ENCODE results near the gene LPCAT1. TPM values are rescaled to one million over a fixed set of nuclear protein-coding genes. Genes with fewer than 3 reads are reported as not detected.

LPCAT1 gene
- total RNA-seq, 4 donors from 2014 or later = 7.7 to 44.8 (median 12.0) TPM

GRCh38 chr5:1510631-1511030 is 13.1 kb downstream of the LPCAT1 start:
- H3K36me3 ChIP-seq = peaks cover 0 to 43% (median 5%) of the 10 kb centered on the region in 3 donors
- H3K4me1 ChIP-seq = peaks cover 0 to 10% (median 0%) of the 10 kb centered on the region in 3 donors
- DNase-seq = no peak
- no peak overlapping the region for H3K4me3 ChIP-seq
- H3K27me3 ChIP-seq = no peaks in the 10 kb centered on the region
- TF ChIP-seq, protein P1, sequence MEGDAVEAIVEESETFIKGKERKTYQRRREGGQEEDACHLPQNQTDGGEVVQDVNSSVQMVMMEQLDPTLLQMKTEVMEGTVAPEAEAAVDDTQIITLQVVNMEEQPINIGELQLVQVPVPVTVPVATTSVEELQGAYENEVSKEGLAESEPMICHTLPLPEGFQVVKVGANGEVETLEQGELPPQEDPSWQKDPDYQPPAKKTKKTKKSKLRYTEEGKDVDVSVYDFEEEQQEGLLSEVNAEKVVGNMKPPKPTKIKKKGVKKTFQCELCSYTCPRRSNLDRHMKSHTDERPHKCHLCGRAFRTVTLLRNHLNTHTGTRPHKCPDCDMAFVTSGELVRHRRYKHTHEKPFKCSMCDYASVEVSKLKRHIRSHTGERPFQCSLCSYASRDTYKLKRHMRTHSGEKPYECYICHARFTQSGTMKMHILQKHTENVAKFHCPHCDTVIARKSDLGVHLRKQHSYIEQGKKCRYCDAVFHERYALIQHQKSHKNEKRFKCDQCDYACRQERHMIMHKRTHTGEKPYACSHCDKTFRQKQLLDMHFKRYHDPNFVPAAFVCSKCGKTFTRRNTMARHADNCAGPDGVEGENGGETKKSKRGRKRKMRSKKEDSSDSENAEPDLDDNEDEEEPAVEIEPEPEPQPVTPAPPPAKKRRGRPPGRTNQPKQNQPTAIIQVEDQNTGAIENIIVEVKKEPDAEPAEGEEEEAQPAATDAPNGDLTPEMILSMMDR (IDR thresholded peaks at IDR 0.05) = no peak
- no peak for TF ChIP-seq POLR2A (IDR thresholded peaks at IDR 0.05)
- intact Hi-C loops (cut with DNase I) = no loop called here
- H3K27ac ChIP-seq = no peak overlapping the region
- H3K9me3 ChIP-seq = no peaks in the 10 kb centered on the region
- WGBS, 2 donors = 100% methylated on average over 2 of the region's 11 CpGs; no CpG with 5 or more reads in 1 of the 2 donors

- Histone ChIP-seq H3K27ac (no peak overlapping the region), H3K4me3 (no peak overlapping the region), H3K9me3 (no peaks in the 10 kb centered on the region), H3K36me3 (peaks cover 0 to 43% (median 5%) of the 10 kb centered on the region in 3 donors), H3K27me3 (no peaks in the 10 kb centered on the region), H3K4me1 (peaks cover 0 to 10% (median 0%) of the 10 kb centered on the region in 3 donors)
- intact Hi-C loops (cut with DNase I) = no loop called here
- DNase-seq = no peak
- TF ChIP-seq, protein P1 (IDR thresholded peaks at IDR 0.05) = no peak
- TF ChIP-seq POLR2A (IDR thresholded peaks at IDR 0.05) = no peak
- 88 to 92% methylated on average over 15 of the region's 18 CpGs for WGBS, 2 donors
Observed at GRCh38 chr5:1510151-1510561, 13.6 kb downstream of the LPCAT1 start.

DNA sequence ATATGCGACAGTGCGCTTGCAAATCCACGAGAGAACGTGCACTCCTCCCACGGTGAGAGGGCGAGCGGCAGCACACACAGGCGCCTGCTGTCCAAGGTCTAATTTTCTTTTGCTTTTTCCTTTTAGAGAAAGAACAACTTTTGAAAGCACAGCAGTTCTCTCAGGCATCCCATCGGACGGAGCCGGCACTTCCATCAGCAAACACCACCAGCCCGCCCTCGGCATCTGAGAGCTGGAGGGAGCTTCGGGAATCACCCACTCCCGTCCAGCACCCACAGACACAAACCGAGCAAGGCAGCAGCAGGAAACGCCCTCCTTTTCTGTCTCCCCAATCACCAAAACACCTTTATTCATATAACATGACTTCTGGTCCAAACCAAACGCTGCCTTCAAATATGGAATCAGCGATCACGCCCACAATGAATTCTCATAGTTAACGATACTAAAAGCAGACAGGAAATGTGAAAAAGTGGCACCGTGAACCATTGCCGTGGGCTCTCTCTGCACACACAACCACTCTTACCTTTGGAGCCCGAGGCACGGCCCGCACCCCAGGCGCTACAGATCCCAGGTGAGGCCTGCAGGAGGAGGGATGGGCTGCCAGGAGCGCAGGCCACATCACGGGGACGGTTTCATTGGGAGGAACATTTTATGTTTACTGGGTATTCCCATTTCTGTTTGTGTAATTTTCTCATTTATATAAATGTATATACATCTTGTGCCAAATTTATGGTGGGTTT is 14.2 kb downstream of the LPCAT1 start:
- Histone ChIP-seq H3K4me1 (peaks cover 0 to 10% (median 0%) of the 10 kb centered on the region in 3 donors), H3K27ac (no peak overlapping the region), H3K36me3 (peaks cover 0 to 42% (median 5%) of the 10 kb centered on the region in 3 donors), H3K27me3 (no peaks in the 10 kb centered on the region), H3K4me3 (no peak overlapping the region), H3K9me3 (no peaks in the 10 kb centered on the region)
- intact Hi-C loops (cut with DNase I) = no loop called here
- TF ChIP-seq, protein P1 (IDR thresholded peaks at IDR 0.05) = no peak
- no peak for TF ChIP-seq POLR2A (IDR thresholded peaks at IDR 0.05)
- DNase-seq = no peak
- WGBS, 2 donors = 91% methylated on average over 29 to 30 of the region's 30 CpGs

GRCh38 chr5:1508659-1509290 is 15.0 kb downstream of the LPCAT1 start:
- H3K9me3 ChIP-seq = no peaks in the 10 kb centered on the region
- H3K4me1 ChIP-seq = peaks cover 0 to 15% (median 0%) of the 10 kb centered on the region in 3 donors
- no peak for TF ChIP-seq POLR2A (IDR thresholded peaks at IDR 0.05)
- TF ChIP-seq, protein P1 (IDR thresholded peaks at IDR 0.05) = no peak
- intact Hi-C loops (cut with DNase I) = no loop called here
- 76 to 93% methylated on average over 3 to 10 of the region's 30 CpGs for WGBS, 2 donors
- H3K27me3 ChIP-seq = no peaks in the 10 kb centered on the region
- no peak overlapping the region for H3K27ac ChIP-seq
- H3K36me3 ChIP-seq = peaks cover 0 to 34% (median 5%) of the 10 kb centered on the region in 3 donors
- H3K4me3 ChIP-seq = no peak overlapping the region
- no peak for DNase-seq
